HG03139 (cell line): ENCODE measurements around the gene FAM107B.

ENCODE experiments used
- ATAC-seq: cut with Tn5 transposase; IDR thresholded peaks from one replicate; pipeline ENCODE4 v1.9.1; 2021; ENCODE audit not compliant: unreplicated experiment

Gene FAM107B

GRCh38 chr10:14563359-14563940, 211.2 kb downstream of the FAM107B start:
- ATAC-seq: no peak

- no peak for ATAC-seq
These were observed 211.7 kb downstream of the FAM107B start for GRCh38 chr10:14563076-14563336.

DNA sequence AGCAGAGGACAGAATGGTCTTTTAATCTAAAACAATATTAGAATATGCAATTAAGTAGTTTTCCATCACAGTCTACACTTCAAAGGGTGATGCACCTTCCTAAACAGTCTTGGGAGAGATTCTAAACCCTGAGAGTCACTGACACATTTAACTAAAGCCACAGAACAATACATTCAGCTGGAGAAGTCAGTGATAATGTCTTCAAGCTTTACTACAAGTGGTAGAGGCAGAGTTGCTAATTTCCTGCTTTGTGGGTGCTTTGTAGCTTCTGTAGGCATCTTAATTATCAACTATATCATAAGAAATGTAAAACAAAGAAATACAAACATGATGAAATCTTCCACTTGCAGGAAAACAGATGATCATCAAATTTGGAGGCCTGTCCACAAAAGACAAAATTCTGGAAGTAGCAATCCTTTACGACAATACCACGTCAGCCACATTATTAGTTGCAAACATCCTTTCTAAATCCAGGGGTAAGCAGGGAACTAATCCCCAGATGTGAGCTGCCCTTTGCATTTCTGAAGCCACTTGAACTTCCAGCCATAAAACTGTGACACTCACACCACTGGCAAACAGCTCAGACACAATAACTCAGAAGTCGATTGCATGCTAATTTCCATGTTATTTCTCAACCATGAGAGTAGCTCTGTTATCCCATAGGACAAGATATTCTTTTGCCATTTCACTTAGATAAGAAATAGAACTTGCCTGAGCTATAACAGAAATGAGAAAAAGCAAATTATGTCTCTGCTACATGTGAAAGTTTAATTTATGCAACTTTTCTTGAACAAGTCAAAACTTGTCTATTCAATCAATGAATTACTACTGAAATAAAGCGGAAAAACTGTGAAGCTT, 212.2 kb downstream of the FAM107B start:
- ATAC-seq: no peak

DNA sequence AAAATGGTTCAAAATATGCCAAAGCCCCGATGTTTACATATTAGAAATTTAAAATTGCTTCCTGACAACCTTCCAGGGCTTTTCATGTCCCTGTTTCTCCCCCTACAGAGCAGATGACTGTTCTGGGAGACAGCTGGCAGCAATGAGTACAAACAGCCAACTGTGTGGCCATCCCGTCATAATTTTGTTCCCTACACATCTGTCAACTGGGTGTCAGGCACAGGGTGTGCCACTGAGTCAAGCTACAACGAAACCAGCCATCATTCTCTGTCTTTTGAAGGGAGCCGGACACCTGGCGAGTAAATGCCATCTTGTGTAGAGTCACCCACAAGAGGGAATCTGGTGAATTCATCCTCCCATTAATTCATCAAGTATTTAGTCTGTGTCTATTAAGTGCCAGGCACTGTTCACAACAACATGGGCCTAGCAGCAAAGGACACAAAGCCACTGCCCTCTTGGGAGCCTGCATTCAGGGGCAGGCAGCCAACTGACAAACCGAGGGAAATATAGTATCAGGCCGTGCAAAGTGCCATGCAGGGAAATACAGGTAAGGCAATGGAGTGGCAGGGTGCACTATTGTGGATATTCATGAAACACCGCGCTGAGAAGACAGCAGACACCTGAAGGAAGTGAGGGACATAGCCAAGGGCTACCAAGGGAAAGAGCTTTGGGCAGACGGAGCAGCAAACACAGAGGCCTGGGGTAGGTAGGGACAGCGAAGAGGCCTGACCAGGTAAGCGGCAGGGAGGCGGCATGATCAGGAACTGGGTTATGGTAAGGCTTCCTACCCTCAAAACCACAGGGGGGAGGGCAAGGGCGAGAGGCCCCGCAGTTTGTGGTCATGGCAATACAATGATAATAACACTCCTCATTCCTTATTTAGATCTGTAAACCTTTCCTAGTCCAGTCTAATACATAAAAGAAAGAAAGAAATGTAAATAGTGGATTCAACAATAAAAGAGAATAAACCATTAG, 213.6 kb downstream of the FAM107B start:
- no peak for ATAC-seq

GRCh38 chr10:14560274-14560673, 214.4 kb downstream of the FAM107B start:
- no peak for ATAC-seq

DNA sequence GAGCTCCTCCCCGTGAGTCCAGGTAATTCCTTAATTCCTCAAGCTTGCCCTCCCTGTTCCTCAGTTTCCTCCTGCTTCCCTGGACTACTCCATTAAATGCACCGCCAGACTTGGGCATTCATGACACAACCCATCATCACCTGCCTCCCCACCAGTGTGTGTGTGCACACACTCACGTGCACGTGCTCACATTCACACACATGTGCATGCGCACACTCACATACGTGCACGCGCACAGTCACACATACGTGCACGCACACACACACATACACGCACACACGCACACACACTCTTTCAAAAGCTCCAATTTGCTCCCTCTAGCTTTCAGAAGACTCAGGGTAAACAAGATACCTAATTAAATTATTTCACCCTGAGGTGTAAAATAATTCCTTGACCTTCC, 216.7 kb downstream of the FAM107B start:
- ATAC-seq: no peak

GRCh38 chr10:14557567-14557966, 217.1 kb downstream of the FAM107B start:
- no peak for ATAC-seq

- ATAC-seq: no peak
These were observed 218.3 kb downstream of the FAM107B start for GRCh38 chr10:14556285-14556956.

DNA sequence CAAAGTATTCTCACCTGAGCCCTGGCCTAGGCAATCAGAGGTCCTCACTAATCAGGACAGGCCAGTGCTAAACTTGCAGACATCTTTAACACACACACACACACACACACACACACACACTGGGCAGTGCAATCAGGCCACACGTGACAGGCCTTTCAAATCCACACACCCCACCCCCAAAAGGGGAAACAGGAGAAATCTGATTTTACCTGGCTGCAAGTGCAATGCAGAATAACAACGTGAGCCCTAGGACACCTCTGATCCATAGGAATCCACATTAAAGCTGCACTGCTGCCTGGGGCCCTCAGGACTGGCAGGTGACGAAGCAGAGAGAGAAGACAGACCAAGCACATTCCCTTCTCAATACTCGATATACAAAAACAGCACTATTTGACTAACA, 218.9 kb downstream of the FAM107B start:
- ATAC-seq: no peak

GRCh38 chr10:14554491-14555205, 220.0 kb downstream of the FAM107B start:
- ATAC-seq: no peak

DNA sequence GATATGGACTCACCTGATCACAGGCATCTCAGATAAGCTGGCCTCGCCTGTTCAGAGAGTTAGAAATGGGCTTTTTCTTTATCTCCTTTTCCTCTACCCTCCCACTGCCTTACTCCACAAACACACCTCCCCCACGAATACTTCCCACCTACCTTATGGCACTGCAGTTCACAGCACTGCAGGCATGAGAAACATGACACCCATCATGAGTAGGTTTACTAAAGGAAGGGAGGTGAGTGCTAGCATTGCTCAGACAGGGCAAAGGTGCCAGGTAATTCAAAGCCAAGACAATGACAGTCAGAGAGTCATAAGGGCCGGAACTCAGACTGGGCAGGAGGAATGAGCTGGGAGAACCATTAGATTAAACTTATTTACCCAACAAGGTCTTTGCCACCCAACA, 220.6 kb downstream of the FAM107B start:
- no peak for ATAC-seq

DNA sequence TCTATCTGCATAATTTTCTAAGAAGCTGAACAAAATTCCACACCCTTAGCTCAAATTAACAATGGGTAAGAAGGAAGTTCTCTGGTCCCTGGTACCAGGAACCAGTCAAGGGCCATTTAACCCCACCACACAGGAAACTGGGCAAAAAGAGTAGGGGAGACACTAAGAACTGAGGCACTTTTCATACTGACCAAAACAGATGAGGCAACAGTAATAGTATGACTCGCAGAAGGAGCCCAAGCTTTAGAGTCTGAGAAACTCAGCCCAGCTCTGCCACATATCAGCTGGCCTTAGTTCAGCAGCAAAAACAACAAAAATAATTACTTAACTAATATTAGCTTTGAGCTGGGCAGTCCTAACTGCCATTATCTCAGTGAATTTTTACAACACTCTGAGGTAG, 221.2 kb downstream of the FAM107B start:
- ATAC-seq: no peak

- ATAC-seq: no peak
These were observed 222.7 kb downstream of the FAM107B start for GRCh38 chr10:14552015-14552414.

- ATAC-seq: no peak
These were observed 224.2 kb downstream of the FAM107B start for GRCh38 chr10:14550471-14550981.

DNA sequence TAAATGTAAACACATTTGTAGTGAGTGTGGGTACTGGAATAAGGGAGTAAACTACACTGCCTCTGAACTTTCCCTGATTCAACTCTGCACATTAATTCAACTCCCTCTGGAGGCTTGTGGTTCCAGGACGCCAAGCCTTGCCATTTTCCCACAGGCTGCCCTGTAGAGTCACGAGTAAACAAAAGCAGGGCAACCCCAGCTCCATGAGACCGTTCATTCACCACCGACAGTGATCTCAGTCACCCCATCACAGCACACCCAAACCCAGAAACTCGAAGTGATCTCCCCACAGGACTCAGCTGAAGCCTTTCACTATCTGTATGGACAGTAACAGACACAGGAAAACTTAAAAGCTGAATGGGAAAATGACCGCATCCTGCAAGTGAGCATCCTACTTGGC, 225.2 kb downstream of the FAM107B start:
- no peak for ATAC-seq

DNA sequence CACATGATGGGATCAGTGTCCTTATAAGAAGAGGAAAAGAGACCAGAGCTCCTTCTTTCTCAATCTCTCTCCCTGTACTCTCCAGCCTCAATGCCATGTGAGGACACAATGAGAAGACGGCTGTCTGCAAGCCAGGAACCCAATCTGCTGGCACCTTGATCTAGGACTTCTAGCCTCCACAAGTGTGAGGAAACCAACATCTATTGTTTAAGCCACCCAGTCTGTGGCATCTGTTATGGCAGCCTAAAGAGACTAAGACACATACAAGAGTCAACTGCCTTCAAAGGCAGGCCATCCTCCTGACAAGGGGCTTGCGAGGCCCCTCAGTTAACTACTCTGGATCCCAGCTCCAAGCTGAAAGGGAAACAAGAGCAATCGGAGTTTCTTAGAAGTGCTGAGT, 225.7 kb downstream of the FAM107B start:
- no peak for ATAC-seq

DNA sequence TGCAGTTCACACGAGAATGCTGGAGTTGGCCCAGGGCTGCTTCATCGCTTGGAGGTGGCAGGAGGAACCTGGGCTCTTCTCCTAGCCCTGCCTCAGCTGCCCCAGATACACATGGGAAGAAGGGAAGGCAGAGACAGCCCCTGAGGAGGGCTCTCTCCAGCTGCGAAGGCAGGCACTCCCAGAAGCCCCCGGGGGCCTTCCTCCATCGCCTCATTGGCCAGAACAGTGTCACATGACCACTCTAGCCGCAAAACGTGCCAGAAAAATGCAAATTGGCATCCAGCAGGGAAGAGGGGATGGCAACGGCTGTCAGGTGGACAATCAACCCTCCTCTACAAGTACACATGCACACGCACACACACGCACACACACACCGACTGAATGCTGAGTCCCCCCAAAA, 226.2 kb downstream of the FAM107B start:
- ATAC-seq: no peak

DNA sequence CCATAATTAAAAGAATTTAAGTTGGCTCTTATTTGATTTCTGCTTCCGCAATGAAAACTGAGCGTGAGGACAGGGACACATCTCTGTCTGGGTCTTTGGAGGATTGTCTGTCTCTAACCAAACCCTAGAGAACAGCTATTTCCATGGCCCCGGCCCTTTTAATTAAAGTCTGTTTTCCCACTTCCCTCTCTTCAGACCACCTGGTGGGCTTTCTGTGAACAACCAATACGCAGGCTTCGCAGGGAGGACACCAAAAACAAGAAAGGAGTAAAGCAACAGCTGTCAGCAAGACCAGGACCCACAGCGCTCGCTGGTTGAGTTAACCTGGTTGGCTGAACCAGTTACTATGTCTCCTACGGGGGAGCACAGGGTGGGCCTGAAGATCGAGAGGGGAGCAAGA, 226.9 kb downstream of the FAM107B start:
- no peak for ATAC-seq

GRCh38 chr10:14545827-14546226, 228.9 kb downstream of the FAM107B start:
- no peak for ATAC-seq

DNA sequence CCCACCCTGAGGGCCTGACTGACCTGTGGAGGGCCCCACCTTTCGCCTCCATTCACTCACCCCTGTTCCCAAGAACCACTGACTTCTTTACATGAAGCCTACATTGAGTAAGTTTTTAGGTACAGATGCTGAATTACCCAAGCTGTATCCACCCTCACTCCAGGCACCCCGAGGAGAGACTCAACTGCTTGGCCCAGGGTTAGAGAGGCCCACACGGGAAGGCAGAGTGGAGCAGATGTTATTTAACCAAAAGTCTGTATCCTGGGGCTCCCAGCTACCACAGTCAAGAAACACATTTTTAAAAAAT, 230.8 kb downstream of the FAM107B start:
- ATAC-seq: no peak
